Measurements from ENCODE around the gene SCP2D1.

SCP2D1 gene

DNA sequence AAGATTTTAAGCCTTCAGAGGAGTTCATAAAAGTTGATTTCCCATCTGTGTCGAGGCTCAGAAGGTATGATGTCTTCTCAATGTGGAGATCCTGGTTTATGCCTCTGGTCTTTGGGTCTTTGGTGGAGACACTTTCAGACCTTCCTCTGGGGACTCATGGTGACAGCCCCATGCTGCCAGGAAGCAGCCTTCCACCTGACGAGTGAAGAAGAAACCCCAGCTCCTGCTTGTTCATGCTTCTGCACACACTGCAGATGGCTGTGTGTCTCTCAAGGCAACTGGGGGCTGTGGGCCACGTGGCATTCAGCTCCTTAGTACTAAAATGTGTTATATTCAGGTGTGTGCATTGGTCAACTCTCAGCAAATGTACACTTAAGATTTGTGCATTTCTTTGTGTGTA, 4.9 kb upstream of the SCP2D1 start:
- no peak overlapping the region for H3K4me3 ChIP-seq (ENCODE audit: low read depth, low read length)
- TF ChIP-seq MYC (IDR thresholded peaks at IDR 0.05; ENCODE audit: low read depth, low read length) (no peak), POLR2A (IDR thresholded peaks at IDR 0.05; ENCODE audit: extremely low read depth, insufficient read length) (no peak)
- TF ChIP-seq, protein P1, sequence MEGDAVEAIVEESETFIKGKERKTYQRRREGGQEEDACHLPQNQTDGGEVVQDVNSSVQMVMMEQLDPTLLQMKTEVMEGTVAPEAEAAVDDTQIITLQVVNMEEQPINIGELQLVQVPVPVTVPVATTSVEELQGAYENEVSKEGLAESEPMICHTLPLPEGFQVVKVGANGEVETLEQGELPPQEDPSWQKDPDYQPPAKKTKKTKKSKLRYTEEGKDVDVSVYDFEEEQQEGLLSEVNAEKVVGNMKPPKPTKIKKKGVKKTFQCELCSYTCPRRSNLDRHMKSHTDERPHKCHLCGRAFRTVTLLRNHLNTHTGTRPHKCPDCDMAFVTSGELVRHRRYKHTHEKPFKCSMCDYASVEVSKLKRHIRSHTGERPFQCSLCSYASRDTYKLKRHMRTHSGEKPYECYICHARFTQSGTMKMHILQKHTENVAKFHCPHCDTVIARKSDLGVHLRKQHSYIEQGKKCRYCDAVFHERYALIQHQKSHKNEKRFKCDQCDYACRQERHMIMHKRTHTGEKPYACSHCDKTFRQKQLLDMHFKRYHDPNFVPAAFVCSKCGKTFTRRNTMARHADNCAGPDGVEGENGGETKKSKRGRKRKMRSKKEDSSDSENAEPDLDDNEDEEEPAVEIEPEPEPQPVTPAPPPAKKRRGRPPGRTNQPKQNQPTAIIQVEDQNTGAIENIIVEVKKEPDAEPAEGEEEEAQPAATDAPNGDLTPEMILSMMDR (IDR thresholded peaks at IDR 0.05; ENCODE audit: low read depth, low read length) = no peak
- TF ChIP-seq, protein P2, sequence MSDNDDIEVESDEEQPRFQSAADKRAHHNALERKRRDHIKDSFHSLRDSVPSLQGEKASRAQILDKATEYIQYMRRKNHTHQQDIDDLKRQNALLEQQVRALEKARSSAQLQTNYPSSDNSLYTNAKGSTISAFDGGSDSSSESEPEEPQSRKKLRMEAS (IDR thresholded peaks at IDR 0.05; ENCODE audit: low read depth, low read length) = no peak
- DNase-seq (ENCODE audit: low read depth) = no peak

DNA sequence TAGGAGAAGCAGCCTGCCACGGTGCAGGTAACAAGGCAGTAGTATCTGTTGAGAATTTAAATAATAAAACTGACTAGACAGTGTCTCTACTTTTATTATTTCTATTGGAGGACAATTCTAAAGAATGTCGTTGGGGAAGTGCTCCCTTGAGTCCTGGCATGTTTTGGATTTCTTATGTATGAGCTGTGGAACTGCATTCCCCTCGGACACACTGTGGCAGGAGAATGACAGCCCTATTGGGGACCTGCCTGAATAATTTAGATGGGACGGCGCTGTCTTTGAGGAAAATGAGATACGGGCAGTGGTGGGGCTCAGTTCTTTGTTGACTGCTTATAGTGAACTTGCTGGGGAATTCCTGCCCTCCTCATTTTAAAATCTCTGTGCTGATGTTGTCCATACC, 2.4 kb upstream of the SCP2D1 start:
- no peak overlapping the region for H3K4me3 ChIP-seq (ENCODE audit: low read depth, low read length)
- no peak for DNase-seq (ENCODE audit: low read depth)
- TF ChIP-seq MYC (IDR thresholded peaks at IDR 0.05; ENCODE audit: low read depth, low read length) (no peak), POLR2A (IDR thresholded peaks at IDR 0.05; ENCODE audit: extremely low read depth, insufficient read length) (no peak)
- TF ChIP-seq, protein P1 (IDR thresholded peaks at IDR 0.05; ENCODE audit: low read depth, low read length) = no peak
- TF ChIP-seq, protein P2 (IDR thresholded peaks at IDR 0.05; ENCODE audit: low read depth, low read length) = no peak

DNA sequence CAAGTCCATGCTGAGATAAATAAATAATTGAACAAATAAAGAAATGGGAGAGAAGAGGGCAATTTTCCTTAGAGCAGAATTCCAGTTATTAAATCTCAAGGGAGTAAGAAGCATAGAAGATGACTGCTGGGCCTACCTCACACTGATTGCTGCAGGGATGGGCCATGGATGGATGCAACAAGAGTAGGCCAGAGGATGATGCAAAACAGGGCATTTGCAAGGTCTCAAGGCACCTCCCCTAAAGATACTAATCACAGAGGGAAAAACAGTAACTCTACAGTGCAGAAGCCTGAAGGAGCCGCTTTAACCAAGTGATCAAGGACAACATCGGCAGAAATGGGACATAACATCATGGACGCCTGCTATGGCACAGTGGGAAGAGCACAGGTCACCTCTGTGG, 1.7 kb upstream of the SCP2D1 start:
- no peak overlapping the region for H3K4me3 ChIP-seq (ENCODE audit: low read depth, low read length)
- TF ChIP-seq POLR2A (IDR thresholded peaks at IDR 0.05; ENCODE audit: extremely low read depth, insufficient read length) = no peak
- TF ChIP-seq, protein P2 (IDR thresholded peaks at IDR 0.05; ENCODE audit: low read depth, low read length) = no peak
- TF ChIP-seq, protein P1 (IDR thresholded peaks at IDR 0.05; ENCODE audit: low read depth, low read length) = no peak
- no peak for TF ChIP-seq MYC (IDR thresholded peaks at IDR 0.05; ENCODE audit: low read depth, low read length)
- DNase-seq (ENCODE audit: low read depth) = no peak

DNA sequence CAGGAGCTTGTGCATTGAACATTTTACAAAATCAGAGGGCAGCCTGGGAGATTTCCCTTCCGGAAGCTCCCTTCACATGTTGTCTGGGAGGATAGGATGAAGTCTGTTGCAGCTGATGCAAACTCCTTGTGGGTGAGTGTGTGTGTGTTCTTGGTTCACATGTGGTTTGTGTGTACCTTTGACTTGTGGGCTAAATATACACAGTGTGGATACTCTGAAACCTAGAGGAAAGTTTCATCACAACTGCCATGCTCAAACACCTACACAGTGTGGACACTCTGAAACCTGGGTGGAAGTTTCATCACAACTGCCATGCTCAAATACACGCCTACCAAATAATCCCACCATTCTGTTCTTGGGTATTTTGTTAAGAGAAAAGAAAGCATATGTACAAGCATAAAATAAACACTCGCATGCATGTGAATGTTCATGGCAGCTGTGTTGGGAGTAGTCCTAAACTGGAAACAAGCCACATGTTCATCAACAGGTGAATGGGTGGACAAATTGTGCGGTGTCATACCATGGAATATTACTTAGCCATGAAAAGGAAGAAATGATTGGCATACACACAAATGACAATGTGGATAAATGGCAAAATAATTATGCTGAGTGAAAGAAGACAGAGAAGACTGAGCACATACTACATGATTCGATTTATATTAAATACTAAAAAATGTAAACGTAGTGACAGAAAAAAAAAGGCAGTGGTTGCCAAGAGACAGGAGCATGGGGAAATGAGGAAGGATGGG, 1.8 kb downstream of the SCP2D1 start:
- TF ChIP-seq, protein P1 (IDR thresholded peaks at IDR 0.05; ENCODE audit: low read depth, low read length) = no peak
- TF ChIP-seq POLR2A (IDR thresholded peaks at IDR 0.05; ENCODE audit: extremely low read depth, insufficient read length) (no peak), MYC (IDR thresholded peaks at IDR 0.05; ENCODE audit: low read depth, low read length) (no peak)
- TF ChIP-seq, protein P2 (IDR thresholded peaks at IDR 0.05; ENCODE audit: low read depth, low read length) = no peak
- no peak overlapping the region for H3K4me3 ChIP-seq (ENCODE audit: low read depth, low read length)
- DNase-seq (ENCODE audit: low read depth) = no peak

DNA sequence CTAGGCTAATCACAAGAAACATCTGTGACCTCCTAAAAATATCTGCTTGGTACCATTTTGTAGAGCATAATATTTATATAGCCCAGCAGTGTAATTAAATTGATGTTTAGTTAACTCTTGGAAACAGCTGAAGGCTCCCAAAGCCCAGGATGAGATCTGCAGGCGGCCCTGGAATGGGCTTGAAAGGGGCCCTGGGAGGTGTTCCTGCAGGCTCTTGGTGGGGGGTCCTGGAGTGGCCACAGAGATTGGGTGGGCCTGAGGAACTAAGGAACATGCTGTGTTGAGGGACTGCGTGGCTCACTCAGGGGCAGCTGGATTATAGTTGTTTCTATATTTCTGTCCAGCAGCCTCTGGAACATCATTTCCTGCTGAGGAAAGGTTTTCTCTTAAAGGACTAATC, 9.2 kb downstream of the SCP2D1 start:
- TF ChIP-seq, protein P2 (IDR thresholded peaks at IDR 0.05; ENCODE audit: low read depth, low read length) = no peak
- TF ChIP-seq POLR2A (IDR thresholded peaks at IDR 0.05; ENCODE audit: extremely low read depth, insufficient read length) (no peak), MYC (IDR thresholded peaks at IDR 0.05; ENCODE audit: low read depth, low read length) (no peak)
- TF ChIP-seq, protein P1 (IDR thresholded peaks at IDR 0.05; ENCODE audit: low read depth, low read length) = no peak
- no peak overlapping the region for H3K4me3 ChIP-seq (ENCODE audit: low read depth, low read length)
- DNase-seq (ENCODE audit: low read depth) = no peak
